ENCODE data around the gene PRKCH.

The PRKCH gene

GRCh38 chr14:61563880-61564617, 242.7 kb downstream of the PRKCH start:
- no peak overlapping the region for H3K4me3 ChIP-seq (ENCODE audit: low read length, poor library complexity, severe bottlenecking)
- no peaks in the 10 kb centered on the region for H3K9me2 ChIP-seq (replicated peaks; ENCODE audit: low read depth, low read length)
- peaks cover 10% of the 10 kb centered on the region for H3K4me1 ChIP-seq (ENCODE audit: insufficient read depth, low read length, poor library complexity, severe bottlenecking)
- no peaks in the 10 kb centered on the region for H3K36me3 ChIP-seq (ENCODE audit: insufficient read depth, low read length)
- H3F3A ChIP-seq (ENCODE audit: low read depth), result no peaks in the 10 kb centered on the region
- no peak for TF ChIP-seq EZH2phosphoT487 (IDR thresholded peaks at IDR 0.05; ENCODE audit: borderline replicate concordance)
- TF ChIP-seq, protein P1, sequence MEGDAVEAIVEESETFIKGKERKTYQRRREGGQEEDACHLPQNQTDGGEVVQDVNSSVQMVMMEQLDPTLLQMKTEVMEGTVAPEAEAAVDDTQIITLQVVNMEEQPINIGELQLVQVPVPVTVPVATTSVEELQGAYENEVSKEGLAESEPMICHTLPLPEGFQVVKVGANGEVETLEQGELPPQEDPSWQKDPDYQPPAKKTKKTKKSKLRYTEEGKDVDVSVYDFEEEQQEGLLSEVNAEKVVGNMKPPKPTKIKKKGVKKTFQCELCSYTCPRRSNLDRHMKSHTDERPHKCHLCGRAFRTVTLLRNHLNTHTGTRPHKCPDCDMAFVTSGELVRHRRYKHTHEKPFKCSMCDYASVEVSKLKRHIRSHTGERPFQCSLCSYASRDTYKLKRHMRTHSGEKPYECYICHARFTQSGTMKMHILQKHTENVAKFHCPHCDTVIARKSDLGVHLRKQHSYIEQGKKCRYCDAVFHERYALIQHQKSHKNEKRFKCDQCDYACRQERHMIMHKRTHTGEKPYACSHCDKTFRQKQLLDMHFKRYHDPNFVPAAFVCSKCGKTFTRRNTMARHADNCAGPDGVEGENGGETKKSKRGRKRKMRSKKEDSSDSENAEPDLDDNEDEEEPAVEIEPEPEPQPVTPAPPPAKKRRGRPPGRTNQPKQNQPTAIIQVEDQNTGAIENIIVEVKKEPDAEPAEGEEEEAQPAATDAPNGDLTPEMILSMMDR (conservative IDR thresholded peaks at IDR 0.05; ENCODE audit: low read length), result no peak
- H2AFZ ChIP-seq (ENCODE audit: low read length), result no peak overlapping the region
- H3K9me3 ChIP-seq (ENCODE audit: insufficient read depth, low read depth, low read length), result no peaks in the 10 kb centered on the region
- H3K27me3 ChIP-seq (ENCODE audit: insufficient read depth, low read length, poor library complexity, severe bottlenecking), result no peaks in the 10 kb centered on the region
- no peak overlapping the region for H3K9ac ChIP-seq (ENCODE audit: low read depth, low read length, poor library complexity, severe bottlenecking)
- no peaks in the 10 kb centered on the region for H4K20me1 ChIP-seq (ENCODE audit: insufficient read depth, low read length, poor library complexity, severe bottlenecking)
- no peaks in the 10 kb centered on the region for H3K79me2 ChIP-seq (ENCODE audit: insufficient read depth, low read length)
- H3K4me2 ChIP-seq (ENCODE audit: low read depth, low read length, poor library complexity, severe bottlenecking), result no peak overlapping the region

GRCh38 chr14:61564618-61565091, 243.3 kb downstream of the PRKCH start:
- H3K4me1 ChIP-seq (ENCODE audit: insufficient read depth, low read length, poor library complexity, severe bottlenecking), result peaks cover 16% of the 10 kb centered on the region
- H3K79me2 ChIP-seq (ENCODE audit: insufficient read depth, low read length), result no peaks in the 10 kb centered on the region
- H3K27me3 ChIP-seq (ENCODE audit: insufficient read depth, low read length, poor library complexity, severe bottlenecking), result no peaks in the 10 kb centered on the region
- no peaks in the 10 kb centered on the region for H4K20me1 ChIP-seq (ENCODE audit: insufficient read depth, low read length, poor library complexity, severe bottlenecking)
- H3K4me2 ChIP-seq (ENCODE audit: low read depth, low read length, poor library complexity, severe bottlenecking), result no peak overlapping the region
- no peak overlapping the region for H3K4me3 ChIP-seq (ENCODE audit: low read length, poor library complexity, severe bottlenecking)
- no peaks in the 10 kb centered on the region for H3F3A ChIP-seq (ENCODE audit: low read depth)
- TF ChIP-seq, protein P1 (conservative IDR thresholded peaks at IDR 0.05; ENCODE audit: low read length), result no peak
- TF ChIP-seq EZH2phosphoT487 (IDR thresholded peaks at IDR 0.05; ENCODE audit: borderline replicate concordance), result no peak
- no peak overlapping the region for H3K9ac ChIP-seq (ENCODE audit: low read depth, low read length, poor library complexity, severe bottlenecking)
- H3K36me3 ChIP-seq (ENCODE audit: insufficient read depth, low read length), result no peaks in the 10 kb centered on the region
- no peaks in the 10 kb centered on the region for H3K9me3 ChIP-seq (ENCODE audit: insufficient read depth, low read depth, low read length)
- no peaks in the 10 kb centered on the region for H3K9me2 ChIP-seq (replicated peaks; ENCODE audit: low read depth, low read length)
- H2AFZ ChIP-seq (ENCODE audit: low read length), result no peak overlapping the region

- Histone ChIP-seq H3K36me3 (ENCODE audit: insufficient read depth, low read length) (no peaks in the 10 kb centered on the region), H2AFZ (ENCODE audit: low read length) (no peak overlapping the region), H3F3A (ENCODE audit: low read depth) (no peaks in the 10 kb centered on the region), H3K9ac (ENCODE audit: low read depth, low read length, poor library complexity, severe bottlenecking) (no peak overlapping the region), H3K4me2 (ENCODE audit: low read depth, low read length, poor library complexity, severe bottlenecking) (no peak overlapping the region), H3K9me3 (ENCODE audit: insufficient read depth, low read depth, low read length) (no peaks in the 10 kb centered on the region), H3K9me2 (replicated peaks; ENCODE audit: low read depth, low read length) (no peaks in the 10 kb centered on the region), H3K27me3 (ENCODE audit: insufficient read depth, low read length, poor library complexity, severe bottlenecking) (no peaks in the 10 kb centered on the region), H3K4me3 (ENCODE audit: low read length, poor library complexity, severe bottlenecking) (no peak overlapping the region), H3K4me1 (ENCODE audit: insufficient read depth, low read length, poor library complexity, severe bottlenecking) (peaks cover 21% of the 10 kb centered on the region), H4K20me1 (ENCODE audit: insufficient read depth, low read length, poor library complexity, severe bottlenecking) (no peaks in the 10 kb centered on the region), H3K79me2 (ENCODE audit: insufficient read depth, low read length) (no peaks in the 10 kb centered on the region)
- TF ChIP-seq, protein P1 (conservative IDR thresholded peaks at IDR 0.05; ENCODE audit: low read length), result no peak
- no peak for TF ChIP-seq EZH2phosphoT487 (IDR thresholded peaks at IDR 0.05; ENCODE audit: borderline replicate concordance)
Observed at GRCh38 chr14:61565181-61565580, 243.8 kb downstream of the PRKCH start.

Data from Loucy (cell line).